Measurements from ENCODE around the gene OR52E2. TPM values are rescaled to one million over a fixed set of nuclear protein-coding genes. Genes with fewer than 3 reads are reported as not detected.
"Not testable (repeated sequence)": the region's sequence is repeated elsewhere in the genome, so short reads cannot be mapped to it uniquely, and the experiment has no call there.

OR52E2 gene
- total RNA-seq, 4 donors from 2014 or later = not detected

DNA sequence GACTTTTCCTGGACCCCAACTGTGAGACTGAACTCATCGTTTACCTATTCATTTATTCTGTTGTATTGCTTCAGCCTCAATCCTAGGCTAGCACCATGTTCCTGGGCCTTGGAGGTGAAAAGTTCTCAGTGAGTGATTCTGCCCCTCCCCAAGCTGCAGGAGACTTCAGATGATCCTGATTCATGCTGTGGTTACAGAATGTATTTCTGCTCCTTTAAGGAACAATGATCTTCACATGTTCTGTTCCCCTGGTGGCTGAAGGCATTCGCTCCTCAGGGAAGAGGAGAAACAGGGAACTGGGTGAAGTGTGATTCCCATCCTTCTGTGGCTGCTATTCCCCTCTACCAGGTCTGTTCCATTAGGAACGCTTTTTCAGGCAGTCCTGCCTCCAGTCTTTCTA lies 12.4 kb upstream of the OR52E2 start:
- WGBS, 2 donors = 65 to 67% methylated on average over 3 of the region's 3 CpGs
- no peak for TF ChIP-seq POLR2A (IDR thresholded peaks at IDR 0.05)
- TF ChIP-seq, protein P1, sequence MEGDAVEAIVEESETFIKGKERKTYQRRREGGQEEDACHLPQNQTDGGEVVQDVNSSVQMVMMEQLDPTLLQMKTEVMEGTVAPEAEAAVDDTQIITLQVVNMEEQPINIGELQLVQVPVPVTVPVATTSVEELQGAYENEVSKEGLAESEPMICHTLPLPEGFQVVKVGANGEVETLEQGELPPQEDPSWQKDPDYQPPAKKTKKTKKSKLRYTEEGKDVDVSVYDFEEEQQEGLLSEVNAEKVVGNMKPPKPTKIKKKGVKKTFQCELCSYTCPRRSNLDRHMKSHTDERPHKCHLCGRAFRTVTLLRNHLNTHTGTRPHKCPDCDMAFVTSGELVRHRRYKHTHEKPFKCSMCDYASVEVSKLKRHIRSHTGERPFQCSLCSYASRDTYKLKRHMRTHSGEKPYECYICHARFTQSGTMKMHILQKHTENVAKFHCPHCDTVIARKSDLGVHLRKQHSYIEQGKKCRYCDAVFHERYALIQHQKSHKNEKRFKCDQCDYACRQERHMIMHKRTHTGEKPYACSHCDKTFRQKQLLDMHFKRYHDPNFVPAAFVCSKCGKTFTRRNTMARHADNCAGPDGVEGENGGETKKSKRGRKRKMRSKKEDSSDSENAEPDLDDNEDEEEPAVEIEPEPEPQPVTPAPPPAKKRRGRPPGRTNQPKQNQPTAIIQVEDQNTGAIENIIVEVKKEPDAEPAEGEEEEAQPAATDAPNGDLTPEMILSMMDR (IDR thresholded peaks at IDR 0.05) = no peak
- no peak overlapping the region for H3K4me3 ChIP-seq (replicated peaks in 1 of 3)
- H3K27ac ChIP-seq = no peak overlapping the region
- no peaks in the 10 kb centered on the region for H3K4me1 ChIP-seq
- no peak for DNase-seq
- no peaks in the 10 kb centered on the region for H3K9me3 ChIP-seq
- H3K36me3 ChIP-seq = no peaks in the 10 kb centered on the region
- intact Hi-C loops (cut with DNase I) = no loop called here
- no peaks in the 10 kb centered on the region for H3K27me3 ChIP-seq

DNA sequence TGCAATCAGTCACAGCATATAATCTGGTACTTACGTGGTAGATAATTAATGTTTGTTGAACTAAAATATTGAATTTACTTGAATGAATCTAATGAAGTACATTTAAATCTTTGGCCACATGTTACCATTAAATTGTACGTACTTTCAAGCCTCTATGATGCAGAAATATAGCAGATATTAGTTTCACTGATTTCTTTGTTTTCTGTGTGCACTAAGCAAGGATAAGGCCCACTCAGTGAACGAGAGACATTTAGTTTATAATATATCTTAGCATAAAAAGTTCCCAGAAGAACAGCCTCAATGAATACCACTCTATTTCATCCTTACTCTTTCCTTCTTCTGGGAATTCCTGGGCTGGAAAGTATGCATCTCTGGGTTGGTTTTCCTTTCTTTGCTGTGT lies 9.8 kb upstream of the OR52E2 start, which contains the start of gene OR52E1:
OR52E1 (plus strand) TSS at position 301 of the 400 bp plus-strand sequence.
- TF ChIP-seq POLR2A (IDR thresholded peaks at IDR 0.05) = no peak
- TF ChIP-seq, protein P1 (IDR thresholded peaks at IDR 0.05) = no peak
- DNase-seq = no peak
- Histone ChIP-seq H3K4me1 (no peaks in the 10 kb centered on the region), H3K4me3 (replicated peaks in 1 of 3) (no peak within 1 kb of the TSS), H3K27ac (no peak within 1 kb of the TSS), H3K27me3 (no peaks in the 10 kb centered on the region), H3K36me3 (no peaks in the 10 kb centered on the region), H3K9me3 (no peaks in the 10 kb centered on the region)
- 75% methylated on average over 3 of the region's 3 CpGs for WGBS, 2 donors
- intact Hi-C loops (cut with DNase I) = no loop called here

DNA sequence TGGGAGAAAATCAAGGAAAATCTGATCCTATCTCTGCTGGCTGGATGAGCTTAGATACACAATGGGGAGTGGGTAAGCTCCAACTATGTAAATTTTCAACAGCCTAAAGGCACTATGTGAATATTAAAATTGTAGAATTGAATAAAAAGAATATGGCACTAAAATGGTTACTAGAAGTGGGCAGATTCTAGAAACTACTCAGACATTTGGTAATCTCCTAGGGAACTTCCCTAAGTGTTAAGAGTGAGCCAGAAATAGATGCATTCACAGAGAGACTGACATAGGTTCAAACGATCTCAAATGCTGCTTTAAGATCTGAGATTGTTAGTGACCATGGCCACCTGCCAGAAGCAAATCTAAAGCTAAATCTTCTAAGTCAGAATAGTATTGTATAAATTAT lies 5.6 kb upstream of the OR52E2 start:
- intact Hi-C loops (cut with DNase I) = no loop called here
- 11 to 21% methylated on average over 1 of the region's 1 CpG for WGBS, 2 donors
- no peak for DNase-seq
- Histone ChIP-seq H3K27ac (no peak overlapping the region), H3K4me1 (no peaks in the 10 kb centered on the region), H3K36me3 (no peaks in the 10 kb centered on the region), H3K4me3 (replicated peaks in 1 of 3) (no peak overlapping the region), H3K27me3 (no peaks in the 10 kb centered on the region), H3K9me3 (no peaks in the 10 kb centered on the region)
- TF ChIP-seq, protein P1 (IDR thresholded peaks at IDR 0.05) = no peak
- no peak for TF ChIP-seq POLR2A (IDR thresholded peaks at IDR 0.05)

DNA sequence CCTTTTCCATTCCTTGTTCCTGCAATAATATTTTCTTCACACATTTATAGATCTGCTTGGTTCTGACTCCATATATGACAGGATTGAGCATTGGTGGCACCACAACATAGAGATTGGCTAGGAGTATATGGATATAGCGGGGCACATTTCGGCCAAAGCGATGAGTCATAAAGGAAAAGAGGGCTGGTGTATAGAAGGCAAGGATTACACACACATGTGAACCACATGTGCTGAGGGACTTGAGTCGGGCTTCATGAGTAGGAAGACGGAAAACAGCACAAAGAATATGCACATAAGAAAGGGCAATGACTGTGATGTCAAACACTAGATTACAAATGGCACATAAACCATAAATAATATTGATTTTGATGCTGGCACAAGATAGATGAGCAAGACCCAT lies 748 bp downstream of the OR52E2 start:
- intact Hi-C loops (cut with DNase I); H3K4me1 ChIP-seq; H3K36me3 ChIP-seq; DNase-seq; H3K4me3 ChIP-seq (replicated peaks in 1 of 3); H3K27me3 ChIP-seq; H3K9me3 ChIP-seq; H3K27ac ChIP-seq: not testable (repeated sequence)
- 80 to 87% methylated on average over 5 of the region's 5 CpGs for WGBS, 2 donors

DNA sequence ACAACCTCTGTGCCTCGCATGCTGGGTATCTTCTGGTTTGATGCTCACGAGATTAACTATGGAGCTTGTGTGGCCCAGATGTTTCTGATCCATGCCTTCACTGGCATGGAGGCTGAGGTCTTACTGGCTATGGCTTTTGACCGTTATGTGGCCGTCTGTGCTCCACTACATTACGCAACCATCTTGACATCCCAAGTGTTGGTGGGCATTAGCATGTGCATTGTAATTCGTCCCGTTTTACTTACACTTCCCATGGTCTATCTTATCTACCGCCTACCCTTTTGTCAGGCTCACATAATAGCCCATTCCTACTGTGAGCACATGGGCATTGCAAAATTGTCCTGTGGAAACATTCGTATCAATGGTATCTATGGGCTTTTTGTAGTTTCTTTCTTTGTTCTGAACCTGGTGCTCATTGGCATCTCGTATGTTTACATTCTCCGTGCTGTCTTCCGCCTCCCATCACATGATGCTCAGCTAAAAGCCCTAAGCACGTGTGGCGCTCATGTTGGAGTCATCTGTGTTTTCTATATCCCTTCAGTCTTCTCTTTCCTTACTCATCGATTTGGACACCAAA lies 12.6 kb downstream of the OR52E2 start:
- WGBS, 2 donors = 86 to 90% methylated on average over 15 of the region's 15 CpGs
- intact Hi-C loops (cut with DNase I) = no loop called here
- Histone ChIP-seq H3K4me3 (replicated peaks in 1 of 3) (no peak overlapping the region), H3K27me3 (no peaks in the 10 kb centered on the region), H3K36me3 (no peaks in the 10 kb centered on the region), H3K9me3 (no peaks in the 10 kb centered on the region), H3K27ac (no peak overlapping the region), H3K4me1 (peaks cover 0 to 7% of the 10 kb centered on the region in 2 donors)
- TF ChIP-seq POLR2A (IDR thresholded peaks at IDR 0.05) = no peak
- TF ChIP-seq, protein P1 (IDR thresholded peaks at IDR 0.05) = no peak
- DNase-seq = no peak
